ENCODE results near the gene KIF24.
"Not testable (repeated sequence)": the region's sequence is repeated elsewhere in the genome, so short reads cannot be mapped to it uniquely, and the experiment has no call there.

Gene KIF24

GRCh38 chr9:34362614-34363214 lies 33.6 kb upstream of the KIF24 start:
- no peak for DNase-seq

GRCh38 chr9:34352957-34353356 lies 23.9 kb upstream of the KIF24 start:
- DNase-seq, result not testable (repeated sequence)

- not testable (repeated sequence) for DNase-seq
These were observed 23.1 kb upstream of the KIF24 start for GRCh38 chr9:34352122-34352652.

- DNase-seq, result no peak
These were observed 20.3 kb upstream of the KIF24 start for GRCh38 chr9:34349324-34349723.

GRCh38 chr9:34347800-34348158 lies 18.7 kb upstream of the KIF24 start:
- DNase-seq, result no peak

- no peak for DNase-seq
These were observed 18.1 kb upstream of the KIF24 start for GRCh38 chr9:34346873-34347799.

- no peak for DNase-seq
These were observed 14.5 kb upstream of the KIF24 start for GRCh38 chr9:34343605-34344004.

GRCh38 chr9:34343090-34343489 lies 14.0 kb upstream of the KIF24 start:
- no peak for DNase-seq

GRCh38 chr9:34341659-34342295 lies 12.7 kb upstream of the KIF24 start:
- DNase-seq, result no peak

- no peak for DNase-seq
These were observed 9.8 kb upstream of the KIF24 start for GRCh38 chr9:34338665-34339385.

- not testable (repeated sequence) for DNase-seq
These were observed 9.0 kb upstream of the KIF24 start for GRCh38 chr9:34338079-34338478.

- DNase-seq, result no peak
These were observed 8.3 kb upstream of the KIF24 start for GRCh38 chr9:34337403-34337802.

GRCh38 chr9:34335376-34335775 lies 6.3 kb upstream of the KIF24 start:
- no peak for DNase-seq

- DNase-seq, result no peak
These were observed 5.8 kb upstream of the KIF24 start for GRCh38 chr9:34334916-34335315.

GRCh38 chr9:34334337-34334824 lies 5.3 kb upstream of the KIF24 start:
- no peak for DNase-seq

GRCh38 chr9:34333836-34334235 lies 4.8 kb upstream of the KIF24 start:
- no peak for DNase-seq

- no peak for DNase-seq
These were observed 3.3 kb upstream of the KIF24 start for GRCh38 chr9:34332076-34332964.

GRCh38 chr9:34331196-34331595 lies 2.1 kb upstream of the KIF24 start:
- DNase-seq, result no peak

GRCh38 chr9:34328500-34328986 lies 525 bp downstream of the KIF24 start:
- DNase-seq, result no peak

- DNase-seq, result no peak
These were observed 2.4 kb downstream of the KIF24 start for GRCh38 chr9:34326690-34327089.

GRCh38 chr9:34322899-34323591 lies 6.0 kb downstream of the KIF24 start:
- DNase-seq, result no peak
